Left lung (tissue), 10 donors: ENCODE measurements around the gene DDAH1. TPM values are rescaled to one million over a fixed set of nuclear protein-coding genes. Genes with fewer than 3 reads are reported as not detected.

Source experiments
- ATAC-seq: fragments of 200-7000 bp; cut with Tn5 transposase; one replicate; pipeline ENCODE4 v1.9.1; 2020; ENCODE audit warnings: moderate library complexity
- DNase-seq, 4 donors: peaks; one replicate each; pipeline ENCODE4 v3.0.0-alpha.2; 2013 to 2020
- H3K27ac ChIP-seq, 2 donors: fragments of 200-600 bp; sonication (generic) in 1 of 2; one replicate each; pipeline versions ENCODE4 v1.5.0 to v1.8.0; 2020 to 2021
- H3K27me3 ChIP-seq, 2 donors: fragments of 200-600 bp; sonication (generic) in 1 of 2; one replicate each; pipeline versions ENCODE4 v1.5.0 to v1.8.0; 2020 to 2021
- H3K36me3 ChIP-seq, 2 donors: fragments of 200-600 bp; sonication (generic) in 1 of 2; one replicate each; pipeline versions ENCODE4 v1.5.0 to v1.8.0; 2020 to 2021
- H3K4me1 ChIP-seq, 2 donors: fragments of 200-600 bp; one replicate each; pipeline ENCODE4 v1.8.0; 2021
- H3K4me3 ChIP-seq, 2 donors: fragments of 200-600 bp; sonication (generic) in 1 of 2; one replicate each; pipeline versions ENCODE4 v1.5.0 to v1.8.0; 2020 to 2021; ENCODE audit warnings: mild to moderate bottlenecking in 1 of 2
- H3K9me3 ChIP-seq, 2 donors: fragments of 200-600 bp; sonication (generic) in 1 of 2; one replicate each; pipeline versions ENCODE4 v1.5.0 to v1.8.0; 2020 to 2021
- intact Hi-C, 2 donors: fragments of 100-400 bp; cut with DNase I; formaldehyde crosslinking; loops; one replicate each; pipeline versions ENCODE4 v1.11.2 to v1.14.2; 2022
- polyA plus RNA-seq, 6 donors: library from polyadenylated mRNA; unstranded; fragments of 120-200 nt; gene quantifications; one replicate each; pipeline ENCODE4 v1.2.1, GENCODE V29; 2013; ENCODE audit not compliant: insufficient read length in 6 of 6
- total RNA-seq, 2 donors: library from RNA; stranded (reverse); fragmentation: NEBNext Ultra II Directional; extraction: Animal tissue kit (Norgen Biotek cat#: 25700); gene quantifications; one replicate each; pipeline ENCODE4 v1.2.1, GENCODE V29; 2021
- TF ChIP-seq, protein P1 (sequence below), 2 donors: fragments of 200-600 bp; sonication (generic) in 1 of 2; IDR thresholded peaks; one replicate each; pipeline versions ENCODE4 v1.5.0 to v1.8.0; 2021; ENCODE audit warnings: antibody characterized with exemption in 2 of 2
- donor health status: DM: no; HTN: yes; CAD: no.
- donor health status: DM: no; HTN: no; CAD: no.

DDAH1 gene
- total and polyA plus RNA-seq, 8 donors, result 71.5 to 121 (median 89.8) TPM

DNA sequence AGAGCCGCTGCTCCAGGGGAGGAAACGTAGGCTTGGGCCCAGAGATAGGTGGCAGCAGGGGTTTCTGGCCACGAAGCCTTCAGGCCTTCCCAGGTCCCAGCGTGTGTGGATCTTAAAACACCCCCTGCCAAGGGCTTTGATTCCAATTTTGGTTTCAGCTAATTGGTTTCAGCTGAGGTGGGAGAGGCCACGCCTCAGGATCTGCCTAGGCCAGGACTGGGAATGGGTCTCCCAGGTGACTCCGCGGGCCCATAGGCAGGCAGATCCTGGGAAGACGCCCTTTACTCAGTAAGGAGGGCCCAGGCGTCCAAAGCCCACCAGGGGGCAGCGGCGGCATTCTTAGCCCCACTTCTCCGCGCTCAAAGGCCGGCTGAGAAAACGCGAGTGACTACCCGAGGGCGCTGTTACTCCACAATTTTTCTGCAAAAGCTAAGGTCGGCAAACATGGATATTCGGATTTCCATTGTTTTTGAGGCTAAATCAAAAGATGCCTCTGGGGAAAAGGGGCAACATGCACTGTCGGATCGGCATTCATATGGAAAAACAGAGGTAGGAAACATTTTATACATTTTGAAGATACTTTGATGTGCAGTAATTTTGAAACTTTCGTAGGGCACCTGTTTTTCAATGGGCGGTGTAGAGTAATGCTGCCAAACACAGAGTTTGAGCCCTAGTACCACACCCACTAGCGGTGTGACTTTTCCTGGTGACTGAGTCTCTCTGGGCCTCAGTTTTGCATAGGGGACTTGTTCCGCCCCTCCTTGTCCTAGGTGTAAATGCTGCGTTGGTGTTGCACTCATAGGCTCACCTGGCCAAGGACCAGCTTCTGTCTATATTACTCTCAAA lies 156.7 kb downstream of the DDAH1 start:
- intact Hi-C loops, result loop anchor here in 1 of 2 donors (10.0 kb wide), 2 partner anchors 277 to 387 kb away; partner anchors contain the start of gene CCN1
- Histone ChIP-seq H3K36me3 (no peaks in the 10 kb centered on the region), H3K4me3 (no peak overlapping the region)

DNA sequence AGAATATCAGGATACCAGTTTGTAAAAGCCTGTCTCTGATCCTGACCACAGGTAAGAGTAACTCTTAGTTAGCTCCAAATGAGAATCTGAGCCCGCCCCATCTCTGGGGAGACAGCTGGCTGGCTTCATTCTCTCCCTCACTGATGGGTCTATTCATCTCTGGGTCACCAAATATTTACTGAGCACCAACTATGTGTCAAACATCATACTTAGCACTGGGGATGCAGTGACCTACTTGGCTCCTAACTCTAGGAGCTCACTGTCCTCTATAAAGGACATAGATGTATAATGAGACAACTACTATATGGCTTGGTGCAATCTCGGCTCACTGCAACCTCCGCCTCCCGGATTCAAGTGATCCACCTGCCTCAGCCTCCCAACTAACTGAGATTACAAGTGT lies 158.7 kb downstream of the DDAH1 start:
- TF ChIP-seq, protein P1, sequence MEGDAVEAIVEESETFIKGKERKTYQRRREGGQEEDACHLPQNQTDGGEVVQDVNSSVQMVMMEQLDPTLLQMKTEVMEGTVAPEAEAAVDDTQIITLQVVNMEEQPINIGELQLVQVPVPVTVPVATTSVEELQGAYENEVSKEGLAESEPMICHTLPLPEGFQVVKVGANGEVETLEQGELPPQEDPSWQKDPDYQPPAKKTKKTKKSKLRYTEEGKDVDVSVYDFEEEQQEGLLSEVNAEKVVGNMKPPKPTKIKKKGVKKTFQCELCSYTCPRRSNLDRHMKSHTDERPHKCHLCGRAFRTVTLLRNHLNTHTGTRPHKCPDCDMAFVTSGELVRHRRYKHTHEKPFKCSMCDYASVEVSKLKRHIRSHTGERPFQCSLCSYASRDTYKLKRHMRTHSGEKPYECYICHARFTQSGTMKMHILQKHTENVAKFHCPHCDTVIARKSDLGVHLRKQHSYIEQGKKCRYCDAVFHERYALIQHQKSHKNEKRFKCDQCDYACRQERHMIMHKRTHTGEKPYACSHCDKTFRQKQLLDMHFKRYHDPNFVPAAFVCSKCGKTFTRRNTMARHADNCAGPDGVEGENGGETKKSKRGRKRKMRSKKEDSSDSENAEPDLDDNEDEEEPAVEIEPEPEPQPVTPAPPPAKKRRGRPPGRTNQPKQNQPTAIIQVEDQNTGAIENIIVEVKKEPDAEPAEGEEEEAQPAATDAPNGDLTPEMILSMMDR (IDR thresholded peaks at IDR 0.05), result no peak
- intact Hi-C loops, result loop anchor here in 1 of 2 donors (10.0 kb wide), 2 partner anchors 279 to 389 kb away; partner anchors contain the start of gene CCN1
- H3K27ac ChIP-seq, result no peak overlapping the region
- no peak for DNase-seq
- no peaks in the 10 kb centered on the region for H3K36me3 ChIP-seq
- H3K4me3 ChIP-seq, result no peak overlapping the region
- no peak for ATAC-seq
- H3K9me3 ChIP-seq, result no peaks in the 10 kb centered on the region
- peaks cover 3 to 7% of the 10 kb centered on the region in 2 donors for H3K4me1 ChIP-seq
- H3K27me3 ChIP-seq, result peaks cover 0 to 17% of the 10 kb centered on the region in 2 donors

More for the DNA sequence above, 156.7 kb downstream of the DDAH1 start:
- Histone ChIP-seq H3K4me1 (peaks cover 3 to 7% of the 10 kb centered on the region in 2 donors), H3K27me3 (peaks cover 0 to 17% of the 10 kb centered on the region in 2 donors), H3K9me3 (no peaks in the 10 kb centered on the region), H3K27ac (no peak overlapping the region)
- DNase-seq (peak; percentile 83 to 93 (median 90)), ATAC-seq (peak; percentile 100)
- TF ChIP-seq, protein P1 (IDR thresholded peaks at IDR 0.05), result peak; percentile 87 to 96

DNA sequence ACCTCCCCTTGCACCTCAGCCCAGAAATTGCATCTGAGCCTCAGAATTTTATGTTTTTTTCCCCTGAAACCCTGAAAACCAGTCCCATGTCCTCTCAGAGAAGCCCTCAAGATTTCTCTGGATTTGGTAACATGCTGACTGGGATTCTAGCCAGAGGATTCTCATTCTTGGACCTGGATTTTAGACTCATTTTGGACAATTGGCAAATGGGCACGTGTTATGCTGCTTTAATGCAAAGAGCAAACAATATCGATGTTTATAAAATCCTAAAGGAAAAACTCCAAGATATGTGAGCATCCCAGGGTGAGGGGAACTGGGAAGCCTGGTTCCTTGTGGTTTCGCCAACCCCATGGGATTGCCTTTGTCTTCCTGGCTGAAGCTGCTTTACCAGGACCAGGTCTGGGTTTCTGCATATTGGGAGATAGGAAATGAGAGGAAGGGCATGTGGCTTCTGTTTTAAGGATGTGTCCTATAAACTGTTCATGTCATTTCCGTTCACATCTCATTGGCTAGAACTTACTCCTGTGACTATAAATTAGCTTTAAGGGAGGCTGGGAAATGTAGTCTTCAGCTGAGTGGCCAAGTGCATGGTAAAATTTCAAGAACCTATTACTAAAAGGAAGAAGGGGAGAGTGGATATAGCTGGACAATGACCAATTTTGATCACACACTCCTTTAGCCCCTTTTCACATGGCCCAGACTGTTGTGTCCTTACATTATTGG lies 161.4 kb downstream of the DDAH1 start:
- TF ChIP-seq, protein P1 (IDR thresholded peaks at IDR 0.05), result no peak
- intact Hi-C loops, result loop anchor here in 1 of 2 donors (10.0 kb wide), 2 partner anchors 281 to 391 kb away; partner anchors contain the start of gene CCN1
- Histone ChIP-seq H3K4me1 (peaks cover 4 to 5% of the 10 kb centered on the region in 2 donors), H3K9me3 (no peaks in the 10 kb centered on the region), H3K4me3 (no peak overlapping the region), H3K27ac (no peak overlapping the region), H3K27me3 (peaks cover 0 to 9% of the 10 kb centered on the region in 2 donors), H3K36me3 (no peaks in the 10 kb centered on the region)
- ATAC-seq (no peak), DNase-seq (no peak)

DNA sequence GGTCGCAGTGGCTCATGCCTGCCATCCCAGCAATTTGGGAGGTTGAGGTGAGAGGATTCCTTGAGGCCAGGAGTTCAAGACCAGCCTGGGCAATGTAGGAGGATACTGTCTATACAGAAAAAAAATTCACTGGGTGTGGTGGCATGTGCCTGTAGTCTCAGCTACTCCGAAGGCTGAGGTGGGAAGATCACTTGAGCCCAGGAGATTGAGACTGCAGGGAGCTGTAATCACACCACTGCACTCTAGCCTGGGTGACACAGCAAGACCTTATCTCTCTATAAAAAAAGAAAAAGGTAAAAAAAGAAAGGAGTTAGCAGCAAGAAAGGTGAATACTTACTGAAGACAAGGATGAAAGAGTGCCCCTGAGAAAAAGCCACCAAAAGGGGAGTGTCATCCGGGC lies 164.8 kb downstream of the DDAH1 start:
- intact Hi-C loops, result loop anchor here in 1 of 2 donors (10.0 kb wide), 2 partner anchors 285 to 395 kb away; partner anchors contain the start of gene CCN1
- no peak for DNase-seq

More for the DNA sequence above, 164.8 kb downstream of the DDAH1 start:
- H3K4me1 ChIP-seq, result peaks cover 6 to 19% of the 10 kb centered on the region in 2 donors
- H3K27ac ChIP-seq, result no peak overlapping the region
- H3K9me3 ChIP-seq, result no peaks in the 10 kb centered on the region
- TF ChIP-seq, protein P1 (IDR thresholded peaks at IDR 0.05), result no peak
- ATAC-seq, result no peak
- no peak overlapping the region for H3K4me3 ChIP-seq
- H3K36me3 ChIP-seq, result no peaks in the 10 kb centered on the region
- H3K27me3 ChIP-seq, result no peaks in the 10 kb centered on the region
